K562 (cell line): ENCODE measurements around the gene MYO18A. TPM values are rescaled to one million over a fixed set of nuclear protein-coding genes. Genes with fewer than 3 reads are reported as not detected.
A peak's percentile ranks its signal among the peaks of the same experiment; 100 is the strongest.
"Not testable (repeated sequence)": the region's sequence is repeated elsewhere in the genome, so short reads cannot be mapped to it uniquely, and the experiment has no call there.

Experiments
- ZBTB40 ChIP-seq, 2 experiments: fragments of 450-650 bp in 1 of 2; sonication (generic) in 1 of 2; formaldehyde crosslinking in 1 of 2; IDR thresholded peaks; 2 replicates each; pipeline versions ENCODE4 v1.7.1 to v1.9.0; 2016 to 2022; ENCODE audit warnings: inconsistent platforms in 1 of 2, mild to moderate bottlenecking in 1 of 2, missing genetic modification reagents in 1 of 2
- polyA plus RNA-seq, 8 experiments: library from polyadenylated mRNA; depleted of rRNA in 4 of 8; stranded (reverse) in 5 of 8; unstranded in 3 of 8; fragments of >200 nt; fragmentation: Nextera tagmentation in 2 of 8; fragmentation: Illumina TruSeq in 1 of 8; extraction: Ambion mirVana in 2 of 8; extraction: Trizol in 1 of 8; gene quantifications; 2 replicates each; pipeline versions ENCODE4 v1.2.1 to v1.2.3, GENCODE V29; 2011 to 2014; ENCODE audit warnings: inconsistent platforms in 1 of 8, missing spikeins in 1 of 8
- total RNA-seq, 7 experiments: library from RNA; depleted of rRNA in 6 of 7; stranded (reverse); fragments of >200 nt in 6 of 7; fragmentation: Illumina TruSeq in 2 of 7; extraction: Trizol in 2 of 7; gene quantifications; 2 replicates each; pipeline versions ENCODE4 v1.2.1 to v1.2.3, GENCODE V29; 2011 to 2021; ENCODE audit warnings: low replicate concordance in 1 of 7

MYO18A gene
- total and polyA plus RNA-seq, 9 of the 15 experiments (the other 6 are each of a cell fraction or from before 2014, with no cell fraction given) = 2.5 to 65.4 (median 17.1) TPM

GRCh38 chr17:29147228-29147627 is 33.0 kb downstream of the MYO18A start (continued):
- TF ChIP-seq ZBTB40 (IDR thresholded peaks at IDR 0.05) = 0 out of 2 replicates have a peak, but pooled peaks have one; percentile 12
- not testable (repeated sequence) for TF ChIP-seq ZBTB40 (CRISPR knock-in tag; IDR thresholded peaks at IDR 0.05)
